GM19467 (cell line): ENCODE measurements around the gene PXDN.
"Not testable (repeated sequence)": the region's sequence is repeated elsewhere in the genome, so short reads cannot be mapped to it uniquely, and the experiment has no call there.

Experiments
- ATAC-seq: cut with Tn5 transposase; IDR thresholded peaks from one replicate; pipeline ENCODE4 v1.9.1; 2021; ENCODE audit warnings: mild to moderate bottlenecking, moderate library complexity; ENCODE audit not compliant: unreplicated experiment

Gene PXDN

DNA sequence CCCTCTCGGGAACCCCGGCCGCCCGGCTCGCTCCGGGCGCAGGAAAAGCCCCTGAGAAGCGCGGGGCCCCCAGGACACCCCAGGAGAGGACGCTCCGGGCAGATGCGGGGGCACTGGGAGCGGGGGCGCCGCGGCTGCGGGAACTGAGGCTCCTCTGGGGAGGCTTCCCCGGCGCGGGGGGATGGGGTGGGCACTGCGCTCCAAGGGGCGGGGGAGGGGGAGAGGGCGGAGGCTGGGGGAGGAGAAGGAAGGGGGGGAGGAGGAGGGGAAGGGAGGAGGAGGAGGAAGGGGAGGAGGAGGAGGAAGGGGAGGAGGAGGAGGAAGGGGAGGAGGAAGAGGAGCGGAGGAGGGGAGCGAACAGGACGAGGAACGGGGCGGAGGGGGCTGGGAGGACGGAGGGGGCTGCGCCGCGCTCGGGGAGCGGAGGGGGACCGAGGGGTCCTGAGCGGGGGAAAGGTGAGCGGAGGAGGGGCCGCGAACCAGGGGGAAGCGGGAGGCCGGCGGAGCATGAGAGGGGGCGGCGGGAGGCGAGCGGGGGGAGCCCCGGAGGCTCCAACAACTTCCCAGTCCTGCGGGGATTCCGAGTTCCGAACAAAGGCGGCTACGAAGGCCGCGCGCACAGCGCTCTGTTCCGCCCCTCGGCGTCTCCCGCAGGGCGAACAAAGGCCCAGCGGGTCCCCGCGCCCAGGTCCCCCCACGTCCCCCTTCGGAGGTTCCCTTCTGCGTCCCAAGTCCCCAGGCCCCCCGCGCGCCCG, 742 bp downstream of the PXDN start:
- ATAC-seq = no peak

DNA sequence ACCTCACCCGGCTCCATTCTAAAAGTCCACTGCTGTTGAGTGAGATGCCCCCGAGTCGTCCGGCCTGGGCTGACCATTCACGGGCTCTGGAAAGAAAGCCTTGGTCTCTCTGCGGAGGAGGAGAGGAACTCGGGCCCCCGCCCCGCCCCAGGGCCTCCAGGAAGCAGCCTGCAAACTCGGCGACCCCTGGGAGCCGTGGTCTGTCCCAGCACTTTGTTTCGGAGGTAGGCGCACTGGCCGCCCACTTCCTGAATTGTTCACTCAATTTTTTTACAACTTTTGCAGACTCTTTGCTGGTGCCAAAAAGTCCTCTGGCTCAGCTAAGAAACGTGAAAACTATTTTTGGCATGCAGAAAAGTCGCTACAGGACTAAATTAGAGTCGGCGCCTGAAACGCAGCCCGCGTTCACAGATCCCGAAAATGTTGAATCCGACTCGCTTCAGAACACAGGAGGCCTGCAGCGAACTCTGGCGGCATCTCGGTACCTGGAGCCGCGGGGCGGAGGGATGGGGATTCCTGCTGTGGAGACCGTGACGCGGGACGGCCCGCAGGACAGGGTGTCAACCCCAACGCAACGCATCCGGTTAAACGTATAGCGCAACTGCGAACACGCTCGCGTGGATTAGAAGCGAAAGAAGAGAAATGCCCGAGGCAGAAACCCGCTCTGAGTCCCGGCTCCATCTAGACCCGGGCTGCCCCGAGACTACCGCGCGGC, 1.5 kb downstream of the PXDN start:
- no peak for ATAC-seq

DNA sequence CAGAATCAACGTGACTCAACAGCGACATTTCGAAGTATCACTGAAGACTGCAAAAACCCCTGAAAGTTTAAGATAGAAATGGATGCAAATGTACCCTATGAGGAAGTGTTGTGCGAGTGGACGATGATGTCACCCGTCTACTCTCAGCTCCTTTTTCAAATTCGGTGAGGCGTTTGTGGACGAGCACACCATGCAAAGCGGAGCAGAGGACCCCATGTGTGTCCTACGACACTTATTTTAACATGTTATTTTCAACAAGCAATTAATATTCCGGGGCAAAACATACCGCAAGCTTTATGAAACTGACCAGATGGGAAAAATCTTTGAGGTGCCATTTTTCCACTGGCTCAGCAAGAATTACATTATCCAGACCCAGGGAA, 2.0 kb downstream of the PXDN start:
- ATAC-seq = no peak

DNA sequence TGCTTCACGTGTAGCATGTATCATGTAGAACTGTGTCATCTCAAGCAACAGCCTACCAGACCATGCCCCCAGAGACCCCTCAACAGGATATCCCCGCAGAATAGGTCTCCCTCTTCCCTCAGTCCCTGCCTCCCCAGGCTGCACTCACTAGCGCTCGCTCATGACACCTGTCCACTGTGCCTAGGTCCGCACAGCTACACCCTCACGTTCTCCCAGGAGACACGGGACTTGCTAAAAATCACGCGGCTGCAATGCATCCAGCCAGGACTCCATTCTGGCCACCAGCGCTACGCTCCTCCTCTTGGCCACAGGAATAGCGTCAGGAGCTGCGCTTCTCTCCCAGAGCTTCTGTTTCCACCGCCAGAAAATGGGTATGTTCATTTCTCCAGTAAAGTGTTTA, 2.5 kb downstream of the PXDN start:
- ATAC-seq = no peak

DNA sequence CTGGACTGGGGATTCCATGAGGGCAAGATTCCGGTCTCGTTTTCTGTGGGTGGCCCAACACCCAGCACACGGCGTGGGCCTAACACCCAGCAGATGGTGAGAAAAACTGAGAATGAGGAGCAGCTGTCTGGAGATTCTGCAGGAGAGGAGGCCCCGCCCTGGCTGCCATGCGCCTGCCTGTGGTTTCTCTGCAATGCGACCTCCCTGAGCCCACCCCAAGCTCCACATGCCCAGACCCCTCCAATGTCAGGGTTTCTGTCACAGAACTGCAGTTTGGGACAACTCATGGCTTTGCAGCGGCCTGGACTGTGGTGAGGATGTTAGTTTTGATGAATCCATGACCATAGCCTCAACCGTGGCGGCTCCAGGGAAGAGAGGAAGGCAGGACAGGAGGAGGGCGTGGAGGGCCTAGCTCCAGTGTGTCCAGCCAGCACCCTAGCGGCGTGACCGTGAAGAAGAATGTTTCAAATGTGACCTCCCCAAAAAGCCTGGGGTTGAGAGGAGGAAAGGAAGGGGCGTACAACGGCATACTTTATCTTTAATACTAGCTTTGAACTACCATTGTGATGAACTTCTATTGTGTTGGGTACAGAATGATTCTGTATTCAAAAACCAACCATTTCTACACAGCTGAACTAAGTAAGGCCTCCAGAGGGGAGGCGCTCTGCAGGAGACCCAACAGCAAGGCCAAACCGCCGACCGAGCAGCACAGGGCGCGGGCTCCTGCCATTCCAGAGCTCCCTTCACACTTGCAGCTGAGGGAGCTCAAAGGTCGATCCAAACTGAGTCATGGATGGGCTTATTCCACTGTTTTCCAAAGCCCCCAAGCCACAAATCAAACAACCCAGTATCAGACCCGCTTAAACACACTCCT, 3.4 kb downstream of the PXDN start:
- no peak for ATAC-seq

DNA sequence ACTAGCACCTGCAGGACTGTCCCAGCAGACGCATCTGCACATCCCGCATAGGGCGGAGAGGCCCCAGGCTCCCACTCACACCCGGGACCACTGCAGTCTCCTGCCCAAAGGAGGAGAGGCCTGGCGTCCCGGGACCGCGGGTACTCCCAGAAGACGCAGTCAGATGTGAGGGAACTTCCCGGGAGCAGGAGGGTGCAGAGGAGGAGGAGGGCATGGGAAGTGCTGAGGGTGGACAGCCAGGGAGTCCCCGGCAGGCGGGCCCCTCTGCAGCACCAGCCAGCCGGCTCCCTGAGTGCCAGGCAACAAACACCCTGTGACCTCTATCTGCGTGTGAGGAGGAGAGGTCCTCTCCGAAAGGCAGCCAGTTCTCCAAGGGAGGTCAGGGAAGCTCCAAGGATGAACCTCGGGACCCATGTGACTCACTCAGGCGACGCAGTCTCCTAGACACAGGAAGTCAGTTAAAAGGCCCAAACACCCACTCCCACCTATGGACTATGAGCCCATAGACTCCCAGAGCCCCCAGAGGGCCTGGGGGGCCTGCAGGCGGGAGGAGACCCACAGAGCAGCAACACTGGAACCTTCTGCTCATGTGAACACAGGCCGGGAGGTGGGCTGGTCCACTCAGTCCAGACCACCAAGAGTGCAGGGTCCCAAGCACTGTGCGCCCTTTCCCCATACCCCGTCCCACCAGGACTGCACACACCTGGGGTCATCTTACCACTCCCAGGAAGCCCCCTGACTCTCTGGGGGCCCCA, 4.2 kb downstream of the PXDN start:
- ATAC-seq = no peak

DNA sequence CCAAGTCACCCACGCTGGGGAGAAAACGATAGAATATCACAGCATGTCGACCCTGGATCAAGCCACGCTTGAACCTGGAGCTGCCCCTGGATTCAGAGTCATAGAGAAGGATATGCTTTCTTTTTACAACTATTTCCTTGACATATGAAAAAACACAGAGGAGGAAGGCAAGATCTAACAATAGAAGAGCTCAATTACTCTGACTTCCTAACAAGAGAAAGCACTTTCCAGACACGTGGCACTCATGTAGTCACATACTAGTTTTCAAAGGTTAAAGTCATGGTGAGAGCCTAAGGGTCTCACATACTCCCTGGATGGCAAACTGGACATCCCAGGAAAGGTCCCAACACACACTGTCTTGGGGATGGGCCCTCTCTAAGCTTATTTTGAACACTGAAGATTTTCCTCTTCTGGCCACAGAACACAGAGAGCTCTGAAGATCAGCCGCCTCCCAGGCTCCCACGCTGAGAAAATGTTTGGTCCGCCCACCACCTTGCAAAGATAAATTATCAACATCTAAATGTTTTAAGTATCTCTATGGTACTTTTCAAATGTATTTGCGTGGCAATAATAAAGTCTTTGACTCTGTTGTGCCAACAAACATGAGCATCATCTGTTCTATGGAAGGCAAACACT, 4.9 kb downstream of the PXDN start:
- no peak for ATAC-seq

DNA sequence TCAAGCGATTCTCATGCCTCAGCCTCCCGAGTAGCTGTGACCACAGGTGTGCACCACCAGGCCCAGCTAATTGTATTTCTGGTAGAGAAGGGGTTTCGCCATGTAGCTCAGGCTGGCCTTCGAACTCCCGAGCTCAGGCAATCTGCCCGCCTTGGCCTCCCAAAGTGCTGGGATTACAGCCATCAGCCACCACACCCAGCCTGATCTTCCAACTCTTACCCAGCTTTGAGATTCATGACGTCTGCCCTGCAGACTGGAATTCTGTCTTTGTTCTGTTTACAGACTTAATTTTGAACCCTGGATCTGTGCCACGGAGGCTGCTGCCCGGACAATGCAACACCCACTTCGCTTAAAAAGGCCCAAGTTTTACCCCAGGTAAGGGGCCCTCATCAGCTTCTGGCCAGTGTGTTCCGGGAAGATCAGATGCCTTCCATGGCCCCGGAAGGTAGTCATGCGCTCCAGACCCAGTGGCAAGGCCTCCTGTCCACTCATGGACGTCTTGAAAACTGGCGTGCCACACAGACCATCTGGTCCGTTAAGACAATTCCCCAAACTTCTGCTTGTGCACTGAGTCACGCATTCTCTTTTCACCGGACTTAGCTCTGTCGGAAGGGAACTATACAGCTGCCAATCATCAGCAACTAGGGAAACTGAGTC, 5.5 kb downstream of the PXDN start:
- ATAC-seq = no peak

DNA sequence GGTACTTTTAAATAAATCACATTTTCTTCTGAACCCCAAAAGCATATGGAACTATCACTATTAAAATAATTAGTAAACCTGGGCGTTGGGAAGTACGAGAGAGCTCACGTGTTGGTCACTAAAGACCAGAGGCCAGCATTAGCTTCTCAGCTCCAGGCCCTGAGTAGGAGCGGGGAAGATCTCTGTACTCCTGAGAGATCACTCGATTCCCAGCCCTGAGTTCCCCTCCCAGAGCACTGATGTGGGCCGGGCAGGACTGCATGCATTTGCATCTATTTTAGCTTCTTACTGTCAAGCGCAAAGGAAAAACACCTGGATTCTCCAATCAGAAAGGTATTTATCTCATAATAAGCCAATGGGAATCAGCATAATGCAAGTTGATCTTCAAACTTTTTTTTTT, 6.2 kb downstream of the PXDN start:
- no peak for ATAC-seq

DNA sequence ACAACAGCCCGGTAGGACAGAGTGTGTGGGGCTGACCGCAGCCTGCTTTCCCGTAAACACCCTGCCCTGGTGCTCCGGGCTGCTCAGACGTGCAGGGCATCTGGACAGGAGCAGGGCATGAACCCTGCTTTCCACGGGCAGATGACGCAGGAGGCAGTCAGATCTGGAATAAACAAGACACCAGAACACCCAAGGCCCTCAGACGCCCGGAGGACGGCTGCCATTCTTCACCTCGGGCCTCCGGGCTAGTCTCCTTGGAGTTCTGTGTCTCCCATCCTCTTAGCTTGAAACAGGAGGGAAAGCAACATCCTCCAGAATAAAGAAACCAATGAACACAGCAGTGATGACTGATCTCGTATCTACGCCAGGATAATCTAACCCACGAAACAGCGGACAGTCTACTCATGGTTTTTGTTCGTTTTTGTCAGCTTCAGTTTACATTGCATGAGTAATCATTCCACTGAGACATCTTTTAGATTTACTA, 7.3 kb downstream of the PXDN start:
- ATAC-seq = no peak

DNA sequence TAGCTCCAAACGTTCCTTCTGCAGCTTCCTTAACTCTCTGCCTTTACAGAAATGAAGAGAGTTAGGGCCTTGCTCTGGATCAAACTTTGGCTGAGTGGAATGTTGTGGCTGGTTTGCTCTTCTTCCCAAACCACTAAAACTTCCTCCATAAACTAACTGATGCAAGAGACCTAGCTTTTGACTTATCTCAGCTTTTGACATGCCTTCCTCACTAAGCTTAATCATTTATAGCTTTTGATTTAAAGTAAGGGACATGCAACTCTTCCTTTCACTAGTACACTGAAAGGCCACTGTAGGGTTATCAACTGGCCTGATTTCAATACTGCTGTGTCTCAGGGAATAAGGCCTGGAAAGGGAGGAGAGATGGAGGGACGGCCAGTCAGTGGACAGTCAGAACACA, 8.3 kb downstream of the PXDN start:
- ATAC-seq = no peak

DNA sequence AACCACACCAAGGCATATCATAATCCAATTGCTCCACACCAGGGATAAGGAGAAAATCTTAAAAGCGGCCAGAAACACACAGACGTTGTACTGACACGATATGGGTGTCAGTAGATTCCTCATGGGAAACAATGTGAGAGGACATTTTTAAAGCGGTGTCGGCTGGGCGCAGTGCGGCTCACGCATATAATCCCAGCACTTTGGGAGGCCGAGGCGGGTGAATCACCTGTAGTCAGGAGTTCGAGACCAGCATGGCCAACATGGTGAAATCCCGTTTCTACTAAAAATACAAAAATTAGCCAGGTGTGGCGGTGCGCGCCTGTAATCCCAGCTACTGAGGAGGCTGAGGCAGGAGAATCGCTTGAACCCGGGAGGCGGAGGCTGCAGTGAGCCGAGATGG, 11.0 kb downstream of the PXDN start:
- not testable (repeated sequence) for ATAC-seq

DNA sequence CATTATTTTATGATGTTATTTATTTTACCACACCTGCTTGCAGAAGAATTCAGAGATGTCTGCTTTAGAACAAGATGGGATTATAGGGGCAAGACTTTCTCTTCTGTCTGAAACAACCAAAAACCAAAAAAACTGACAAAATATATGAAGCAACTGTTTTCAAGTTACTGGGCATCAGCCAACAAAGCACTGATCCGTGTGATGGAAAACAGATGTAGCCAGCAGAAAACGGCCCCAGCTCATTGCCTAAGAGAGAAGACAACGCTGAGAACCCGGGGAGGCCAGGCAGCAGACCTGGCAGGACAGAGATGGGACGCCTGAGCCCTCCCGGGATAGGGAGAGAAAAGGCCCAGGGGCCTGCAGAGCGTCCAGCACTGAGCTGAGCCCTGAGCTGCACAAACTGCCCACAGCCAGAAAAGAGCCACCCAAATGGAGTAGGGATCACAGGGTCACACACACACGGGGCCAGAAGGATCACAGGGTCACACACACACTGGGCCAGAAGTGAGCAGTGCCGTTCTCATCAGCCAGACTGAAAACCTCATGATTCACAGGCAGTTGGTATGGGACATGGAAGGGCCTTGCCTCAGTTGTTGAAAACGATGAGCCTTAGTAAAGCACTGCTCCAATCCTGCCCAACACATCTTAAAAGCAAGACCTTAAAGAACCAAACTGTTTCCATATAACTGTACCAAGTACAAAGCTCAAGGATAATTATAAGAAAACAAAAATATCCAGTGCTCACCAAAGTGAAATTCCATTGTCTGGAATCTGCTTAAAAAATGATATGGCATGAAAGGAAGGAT, 12.1 kb downstream of the PXDN start:
- no peak for ATAC-seq

DNA sequence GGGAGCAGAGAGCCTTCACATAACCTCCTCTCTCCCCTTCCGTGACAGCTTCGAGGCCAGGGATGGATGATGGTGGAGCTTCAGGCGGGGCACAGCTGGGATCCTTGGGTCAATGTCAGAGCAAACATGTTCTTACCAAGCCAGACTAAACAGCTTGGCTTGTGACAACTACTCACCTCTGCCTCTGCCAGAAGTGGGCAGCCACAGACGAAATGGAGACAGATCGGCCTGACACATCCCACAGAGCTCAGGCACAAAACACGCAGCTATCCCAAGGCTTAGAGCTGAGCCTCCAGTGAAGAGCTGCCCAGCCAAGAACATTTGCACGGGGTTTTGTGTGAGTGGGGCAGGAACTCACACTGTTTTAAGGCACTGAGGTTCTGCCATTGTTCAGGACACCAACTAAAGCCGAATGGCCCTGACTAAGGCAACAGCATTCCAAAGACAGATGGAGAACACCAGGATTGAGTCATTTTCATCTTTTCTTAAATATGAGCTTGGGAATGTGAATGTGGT, 12.8 kb downstream of the PXDN start:
- no peak for ATAC-seq

DNA sequence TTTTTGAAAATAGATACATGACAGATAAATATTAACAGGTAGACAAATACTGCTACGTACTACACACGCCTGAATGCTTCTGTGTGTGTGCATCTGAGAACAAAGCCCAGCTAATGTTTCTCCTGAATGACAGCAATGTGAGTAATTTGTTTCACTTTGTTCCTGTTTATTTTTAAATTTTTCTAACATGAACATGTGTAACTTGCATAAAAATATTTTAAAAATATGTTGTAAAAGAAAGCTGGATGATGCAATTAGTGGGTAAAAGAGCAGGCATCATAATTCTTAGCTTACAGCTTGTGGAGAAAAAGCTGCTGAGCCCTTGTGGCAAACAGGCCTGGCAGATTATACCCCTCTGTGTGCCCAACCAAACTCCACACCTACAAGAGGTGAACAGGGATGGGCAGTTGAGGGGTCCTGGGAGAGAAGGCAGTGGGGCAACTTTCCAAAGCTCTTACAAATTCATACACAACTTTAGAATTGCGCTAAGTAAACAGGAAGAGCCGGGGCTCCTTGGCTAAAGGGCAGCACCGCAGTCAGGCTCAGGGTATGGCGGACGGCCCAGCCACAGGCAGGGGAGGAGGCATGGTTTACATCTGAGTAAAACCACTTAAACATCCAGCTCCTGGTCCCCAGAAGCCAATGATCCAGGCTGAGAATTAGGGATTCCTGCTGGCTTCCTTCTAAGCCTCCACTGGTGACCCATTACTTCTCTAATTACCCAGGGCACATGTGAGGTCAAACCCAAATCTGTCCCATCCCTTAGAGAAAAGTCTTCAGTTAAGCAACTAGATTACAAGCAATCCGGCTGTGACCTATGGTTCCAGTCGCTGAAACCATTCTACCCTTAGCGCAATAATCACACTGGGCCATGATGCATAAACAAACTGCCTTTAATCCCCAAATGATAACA, 14.0 kb downstream of the PXDN start:
- ATAC-seq = no peak

DNA sequence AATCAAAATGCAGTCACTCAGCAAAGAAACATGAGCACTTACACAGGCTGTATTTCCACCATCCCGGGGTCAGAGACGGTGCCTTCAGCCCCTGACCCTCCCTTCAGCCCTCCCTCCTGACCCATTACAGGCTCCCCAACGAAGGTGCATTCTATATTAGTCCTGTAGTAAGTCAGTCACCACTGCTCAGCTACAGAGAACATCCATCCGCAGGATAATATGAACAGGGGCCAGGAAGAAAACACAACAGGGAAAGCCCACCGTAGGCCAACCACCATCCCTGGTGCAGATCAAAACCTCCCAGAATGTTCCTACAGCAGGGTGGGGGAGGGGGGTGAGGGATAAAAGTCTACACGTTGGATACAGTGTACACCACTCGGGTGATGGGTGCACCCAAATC, 15.1 kb downstream of the PXDN start:
- ATAC-seq = no peak

DNA sequence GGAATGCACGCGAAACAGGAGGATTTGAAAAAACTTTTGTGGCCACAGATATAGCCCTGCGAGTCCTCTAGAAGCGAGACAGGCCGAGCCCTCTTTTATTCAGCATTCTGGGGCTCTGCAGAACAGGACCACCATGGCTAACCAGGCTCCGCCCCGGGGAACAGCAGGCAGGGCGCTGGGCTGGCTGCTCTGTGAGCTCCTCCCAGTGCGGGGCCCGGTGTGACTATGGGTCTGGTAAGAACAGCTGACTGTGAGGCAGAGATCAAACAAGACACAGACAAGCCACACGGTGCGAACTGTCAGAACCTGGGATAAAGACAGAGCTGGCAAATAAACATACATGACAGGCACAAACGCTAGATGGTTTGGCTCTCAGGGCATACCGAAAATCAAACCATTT, 15.5 kb downstream of the PXDN start:
- ATAC-seq = no peak
